CD14-positive monocyte (primary cell): ENCODE results near the gene S1PR4. TPM values are rescaled to one million over a fixed set of nuclear protein-coding genes. Genes with fewer than 3 reads are reported as not detected.
A peak's percentile ranks its signal among the peaks of the same experiment; 100 is the strongest.

Source experiments
- DNase-seq, 3 donors: peaks; one replicate each; pipeline ENCODE4 v3.0.0-alpha.2; 2011 to 2022
- H2AFZ ChIP-seq: 2 replicates; pipeline ENCODE4 v1.6.0; 2012; ENCODE audit warnings: mild to moderate bottlenecking, low read depth, low read length, inconsistent platforms; ENCODE audit not compliant: insufficient read depth, poor library complexity, severe bottlenecking
- H3K27ac ChIP-seq, 2 donors: 1 replicate in 1 of 2; 2 replicates in 1 of 2; pipeline ENCODE4 v1.5.1; 2012 to 2013; ENCODE audit warnings: low read length in 2 of 2, control low read depth in 1 of 2, inconsistent platforms in 1 of 2, low read depth in 1 of 2, mild to moderate bottlenecking in 1 of 2
- H3K27me3 ChIP-seq, 2 donors: one replicate each; pipeline versions ENCODE4 v1.6.0 to v1.6.1; 2011 to 2013; ENCODE audit warnings: low read length in 2 of 2; ENCODE audit not compliant: control insufficient read depth in 2 of 2, insufficient read depth in 2 of 2
- H3K36me3 ChIP-seq, 2 donors: replicated peaks in 1 of 2; 1 replicate in 1 of 2; 2 replicates in 1 of 2; pipeline versions ENCODE4 v1.5.1 to v1.6.1; 2012 to 2013; ENCODE audit warnings: low read length in 2 of 2, control low read depth in 1 of 2, inconsistent platforms in 1 of 2, mild to moderate bottlenecking in 1 of 2; ENCODE audit not compliant: insufficient read depth in 2 of 2, control insufficient read depth in 1 of 2
- H3K4me1 ChIP-seq, 2 donors: 1 replicate in 1 of 2; 2 replicates in 1 of 2; pipeline versions ENCODE4 v1.5.1 to v1.6.1; 2012 to 2013; ENCODE audit warnings: low read length in 2 of 2, control low read depth in 1 of 2, inconsistent platforms in 1 of 2, mild to moderate bottlenecking in 1 of 2, moderate library complexity in 1 of 2; ENCODE audit not compliant: insufficient read depth in 2 of 2, control insufficient read depth in 1 of 2
- H3K4me2 ChIP-seq: replicated peaks from 2 replicates; pipeline ENCODE3; 2012; ENCODE audit warnings: low read length, moderate library complexity, mild to moderate bottlenecking; ENCODE audit not compliant: poor library complexity, severe bottlenecking; ENCODE audit errors: extremely low read depth
- H3K4me3 ChIP-seq, 3 experiments: fragments of 200-600 bp in 1 of 3; sonication (generic) in 1 of 3; replicated peaks in 1 of 3; 1 replicate in 2 of 3; 2 replicates in 1 of 3; pipeline ENCODE4 v1.5.1; 2011 to 2013; ENCODE audit warnings: low read length in 3 of 3, mild to moderate bottlenecking in 3 of 3, control low read depth in 2 of 3, low read depth in 2 of 3, inconsistent platforms in 1 of 3, moderate library complexity in 1 of 3
- H3K79me2 ChIP-seq: 2 replicates; pipeline ENCODE4 v1.6.0; 2012; ENCODE audit warnings: mild to moderate bottlenecking, control low read depth, inconsistent platforms, low read length, moderate library complexity; ENCODE audit not compliant: insufficient read depth
- H3K9ac ChIP-seq: 2 replicates; pipeline ENCODE4 v1.6.0; 2017; ENCODE audit warnings: low read length, mild to moderate bottlenecking; ENCODE audit not compliant: insufficient read depth, poor library complexity, severe bottlenecking
- H3K9me3 ChIP-seq, 2 donors: replicated peaks in 1 of 2; 1 replicate in 1 of 2; 2 replicates in 1 of 2; pipeline versions ENCODE4 v1.5.1 to v1.6.1; 2012 to 2013; ENCODE audit warnings: low read length in 2 of 2, control low read depth in 1 of 2; ENCODE audit not compliant: control insufficient read depth in 1 of 2, insufficient read depth in 1 of 2
- H4K20me1 ChIP-seq: 2 replicates; pipeline ENCODE4 v1.6.0; 2012; ENCODE audit warnings: mild to moderate bottlenecking, low read length, control low read depth, moderate library complexity; ENCODE audit not compliant: insufficient read depth
- H3K27ac Mint-ChIP-seq, 7 donors: one replicate each; pipeline ENCODE4 v1.8.0; 2020; ENCODE audit warnings: mild to moderate bottlenecking in 7 of 7, mixed read lengths in 7 of 7, moderate library complexity in 6 of 7, inconsistent platforms in 2 of 7
- H3K27me3 Mint-ChIP-seq, 3 donors: one replicate each; pipeline ENCODE4 v1.8.0; 2021 to 2022; ENCODE audit warnings: low read depth in 3 of 3, mild to moderate bottlenecking in 3 of 3, mixed read lengths in 3 of 3, moderate library complexity in 3 of 3, inconsistent platforms in 1 of 3
- H3K36me3 Mint-ChIP-seq, 2 donors: one replicate each; pipeline ENCODE4 v1.8.0; 2020; ENCODE audit warnings: mixed read lengths in 2 of 2, inconsistent platforms in 1 of 2, mild to moderate bottlenecking in 1 of 2
- H3K4me1 Mint-ChIP-seq: one replicate; pipeline ENCODE4 v1.8.0; 2020; ENCODE audit warnings: mild to moderate bottlenecking, mixed read lengths
- H3K4me3 Mint-ChIP-seq, 2 donors: one replicate each; pipeline ENCODE4 v1.8.0; 2020; ENCODE audit warnings: mild to moderate bottlenecking in 2 of 2, mixed read lengths in 2 of 2, moderate library complexity in 1 of 2
- H3K9me3 Mint-ChIP-seq, 7 donors: one replicate each; pipeline ENCODE4 v1.8.0; 2020 to 2022; ENCODE audit warnings: mixed read lengths in 7 of 7, mild to moderate bottlenecking in 6 of 7, moderate library complexity in 6 of 7, inconsistent platforms in 2 of 7
- WGBS: methylation state at CpG from one replicate; pipeline ENCODE4 v1.1.5; 2013; ENCODE audit warnings: missing lambda C conversion rate; ENCODE audit not compliant: insufficient coverage; 5-methylcytosine and 5-hydroxymethylcytosine counted together
- intact Hi-C, 2 donors: fragments of 100-400 bp; cut with micrococcal nuclease; formaldehyde crosslinking; loops; one replicate each; pipeline versions ENCODE4 v1.15.0 to v1.15.1; 2023
- polyA plus RNA-seq, 3 donors: library from polyadenylated mRNA; depleted of rRNA in 1 of 3; unstranded in 2 of 3; stranded (reverse) in 1 of 3; fragments of 300-500 nt in 2 of 3; fragments of >200 nt in 1 of 3; fragmentation: Illumina TruSeq in 2 of 3; gene quantifications; 1 replicate in 2 of 3; 2 replicates in 1 of 3; pipeline ENCODE4 v1.2.3, GENCODE V29; 2012 to 2021
- TF ChIP-seq, protein P1 (sequence below): fragments of 200-600 bp; IDR thresholded peaks from one replicate; pipeline ENCODE4 v1.8.0; 2022; ENCODE audit warnings: antibody characterized with exemption, mild to moderate bottlenecking

The S1PR4 gene
- polyA plus RNA-seq, 3 donors: 28.5 to 131 (median 105) TPM

DNA sequence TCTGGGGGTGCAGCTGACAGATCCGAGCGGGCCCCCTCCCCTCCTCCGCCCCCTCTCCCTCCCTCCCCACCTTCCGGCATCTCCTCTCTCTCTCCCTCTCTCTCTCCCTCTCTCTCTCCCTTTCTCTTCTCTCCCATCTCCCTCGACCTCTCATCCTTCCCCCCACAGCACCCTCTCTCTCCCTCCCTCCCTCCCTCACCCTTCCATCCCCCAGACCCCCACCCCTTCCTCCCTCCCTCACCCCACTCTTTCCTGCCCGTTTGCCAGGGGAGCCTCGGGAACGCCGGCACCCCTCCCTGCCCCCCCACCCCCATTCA lies 46.6 kb downstream of the S1PR4 start:
- Histone ChIP-seq H4K20me1 (no peaks in the 10 kb centered on the region), H2AFZ (no peak overlapping the region), H3K27ac (no peak overlapping the region), H3K4me2 (no peak overlapping the region), H3K27me3 (peaks cover 9 to 58% of the 10 kb centered on the region in 2 donors), H3K9me3 (peaks cover 0 to 5% of the 10 kb centered on the region in 2 donors), H3K79me2 (no peaks in the 10 kb centered on the region), H3K9ac (no peak overlapping the region), H3K4me3 (no peak overlapping the region), H3K4me1 (no peaks in the 10 kb centered on the region), H3K36me3 (no peaks in the 10 kb centered on the region)
- Mint-ChIP-seq H3K4me1 (no peaks in the 10 kb centered on the region), H3K36me3 (no peaks in the 10 kb centered on the region), H3K27me3 (peaks cover 26 to 61% (median 45%) of the 10 kb centered on the region in 3 donors), H3K4me3 (peak overlapping the region in 1 of 2 donors; percentile 76), H3K9me3 (peaks cover 0 to 10% (median 0%) of the 10 kb centered on the region in 7 donors), H3K27ac (no peak overlapping the region)
- no peak for DNase-seq
- intact Hi-C loops: no loop called here
- TF ChIP-seq, protein P1, sequence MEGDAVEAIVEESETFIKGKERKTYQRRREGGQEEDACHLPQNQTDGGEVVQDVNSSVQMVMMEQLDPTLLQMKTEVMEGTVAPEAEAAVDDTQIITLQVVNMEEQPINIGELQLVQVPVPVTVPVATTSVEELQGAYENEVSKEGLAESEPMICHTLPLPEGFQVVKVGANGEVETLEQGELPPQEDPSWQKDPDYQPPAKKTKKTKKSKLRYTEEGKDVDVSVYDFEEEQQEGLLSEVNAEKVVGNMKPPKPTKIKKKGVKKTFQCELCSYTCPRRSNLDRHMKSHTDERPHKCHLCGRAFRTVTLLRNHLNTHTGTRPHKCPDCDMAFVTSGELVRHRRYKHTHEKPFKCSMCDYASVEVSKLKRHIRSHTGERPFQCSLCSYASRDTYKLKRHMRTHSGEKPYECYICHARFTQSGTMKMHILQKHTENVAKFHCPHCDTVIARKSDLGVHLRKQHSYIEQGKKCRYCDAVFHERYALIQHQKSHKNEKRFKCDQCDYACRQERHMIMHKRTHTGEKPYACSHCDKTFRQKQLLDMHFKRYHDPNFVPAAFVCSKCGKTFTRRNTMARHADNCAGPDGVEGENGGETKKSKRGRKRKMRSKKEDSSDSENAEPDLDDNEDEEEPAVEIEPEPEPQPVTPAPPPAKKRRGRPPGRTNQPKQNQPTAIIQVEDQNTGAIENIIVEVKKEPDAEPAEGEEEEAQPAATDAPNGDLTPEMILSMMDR: no peak
- WGBS: 0% methylated on average over 3 of the region's 9 CpGs

- Histone ChIP-seq H3K9ac (no peak overlapping the region), H3K27me3 (peaks cover 9 to 63% of the 10 kb centered on the region in 2 donors), H4K20me1 (no peaks in the 10 kb centered on the region), H3K9me3 (peaks cover 0 to 5% of the 10 kb centered on the region in 2 donors), H3K4me2 (no peak overlapping the region), H3K4me1 (no peaks in the 10 kb centered on the region), H2AFZ (no peak overlapping the region), H3K79me2 (no peaks in the 10 kb centered on the region), H3K4me3 (no peak overlapping the region), H3K27ac (no peak overlapping the region), H3K36me3 (no peaks in the 10 kb centered on the region)
- Mint-ChIP-seq H3K27me3 (peaks cover 26 to 61% (median 44%) of the 10 kb centered on the region in 3 donors), H3K4me3 (no peak overlapping the region), H3K36me3 (no peaks in the 10 kb centered on the region), H3K27ac (no peak overlapping the region), H3K9me3 (peaks cover 0 to 10% (median 0%) of the 10 kb centered on the region in 7 donors), H3K4me1 (no peaks in the 10 kb centered on the region)
- no peak for DNase-seq
- intact Hi-C loops: no loop called here
- TF ChIP-seq, protein P1: no peak
- 100% methylated on average over 1 of the region's 16 CpGs for WGBS
These were observed 47.1 kb downstream of the S1PR4 start for GRCh38 chr19:3225677-3226093.
